ENCODE data around the gene NADSYN1.

The NADSYN1 gene

GRCh38 chr11:71548716-71549151 lies 95.7 kb downstream of the NADSYN1 start:
- no peak for DNase-seq (ENCODE audit: low read depth)
